Esophagus squamous epithelium (tissue), 5 donors: ENCODE measurements around the gene USF2. TPM values are rescaled to one million over a fixed set of nuclear protein-coding genes. Genes with fewer than 3 reads are reported as not detected.

ENCODE experiments used
- DNase-seq: peaks from one replicate; lab custom pipeline; 2025; lab: John Stamatoyannopoulos, UW
- H3K27ac ChIP-seq, 4 donors: fragments of 200-600 bp; sonication (generic); one replicate each; pipeline ENCODE4 v1.5.1; 2016 to 2019; ENCODE audit warnings: mild to moderate bottlenecking in 1 of 4
- H3K27me3 ChIP-seq, 4 donors: fragments of 200-600 bp; sonication (generic); 1 replicate in 3 of 4; 2 replicates in 1 of 4; pipeline versions ENCODE4 v1.5.1 to v1.6.0; 2017 to 2021; ENCODE audit warnings: antibody characterized with exemption in 1 of 4
- H3K36me3 ChIP-seq, 3 donors: fragments of 200-600 bp; sonication (generic); one replicate each; pipeline ENCODE4 v1.5.1; 2016 to 2019
- H3K4me1 ChIP-seq, 3 donors: fragments of 200-600 bp; sonication (generic); one replicate each; pipeline ENCODE4 v1.5.1; 2017 to 2019
- H3K4me3 ChIP-seq, 4 donors: fragments of 200-600 bp; sonication (generic); 1 replicate in 3 of 4; 2 replicates in 1 of 4; pipeline ENCODE4 v1.5.1; 2016 to 2019; ENCODE audit warnings: mild to moderate bottlenecking in 2 of 4, moderate library complexity in 1 of 4
- H3K9me3 ChIP-seq, 3 donors: fragments of 200-600 bp; sonication (generic); one replicate each; pipeline ENCODE4 v1.5.1; 2016 to 2019
- CTCF ChIP-seq, 6 experiments: fragments of 450-650 bp in 4 of 6; fragments of 200-600 bp in 2 of 6; sonication (generic) in 2 of 6; IDR thresholded peaks; one replicate each; pipeline ENCODE4 v1.5.1; 2016 to 2019; ENCODE audit warnings: antibody characterized with exemption in 6 of 6, mild to moderate bottlenecking in 4 of 6, moderate library complexity in 4 of 6
- POLR2A ChIP-seq, 4 donors: fragments of 450-650 bp; IDR thresholded peaks; one replicate each; pipeline ENCODE4 v1.6.1; 2017; ENCODE audit warnings: antibody characterized with exemption in 4 of 4, mild to moderate bottlenecking in 4 of 4, moderate library complexity in 3 of 4
- WGBS, 2 donors: methylation state at CpG; one replicate each; pipeline ENCODE4 v1.1.5; 2018; 5-methylcytosine and 5-hydroxymethylcytosine counted together
- intact Hi-C: fragments of 100-400 bp; cut with DNase I; formaldehyde crosslinking; loops from one replicate; pipeline ENCODE4 v1.15.0; 2022
- total RNA-seq, 4 donors: library from RNA; depleted of rRNA; stranded (reverse); fragments of >200 nt; gene quantifications; one replicate each; pipeline ENCODE4 v1.1.0, GENCODE V29; 2016
- donor health status: DM: yes; HTN: yes; CAD: no.

USF2 gene
- total RNA-seq, 4 donors from 2014 or later: 56.1 to 79.7 (median 59.0) TPM

DNA sequence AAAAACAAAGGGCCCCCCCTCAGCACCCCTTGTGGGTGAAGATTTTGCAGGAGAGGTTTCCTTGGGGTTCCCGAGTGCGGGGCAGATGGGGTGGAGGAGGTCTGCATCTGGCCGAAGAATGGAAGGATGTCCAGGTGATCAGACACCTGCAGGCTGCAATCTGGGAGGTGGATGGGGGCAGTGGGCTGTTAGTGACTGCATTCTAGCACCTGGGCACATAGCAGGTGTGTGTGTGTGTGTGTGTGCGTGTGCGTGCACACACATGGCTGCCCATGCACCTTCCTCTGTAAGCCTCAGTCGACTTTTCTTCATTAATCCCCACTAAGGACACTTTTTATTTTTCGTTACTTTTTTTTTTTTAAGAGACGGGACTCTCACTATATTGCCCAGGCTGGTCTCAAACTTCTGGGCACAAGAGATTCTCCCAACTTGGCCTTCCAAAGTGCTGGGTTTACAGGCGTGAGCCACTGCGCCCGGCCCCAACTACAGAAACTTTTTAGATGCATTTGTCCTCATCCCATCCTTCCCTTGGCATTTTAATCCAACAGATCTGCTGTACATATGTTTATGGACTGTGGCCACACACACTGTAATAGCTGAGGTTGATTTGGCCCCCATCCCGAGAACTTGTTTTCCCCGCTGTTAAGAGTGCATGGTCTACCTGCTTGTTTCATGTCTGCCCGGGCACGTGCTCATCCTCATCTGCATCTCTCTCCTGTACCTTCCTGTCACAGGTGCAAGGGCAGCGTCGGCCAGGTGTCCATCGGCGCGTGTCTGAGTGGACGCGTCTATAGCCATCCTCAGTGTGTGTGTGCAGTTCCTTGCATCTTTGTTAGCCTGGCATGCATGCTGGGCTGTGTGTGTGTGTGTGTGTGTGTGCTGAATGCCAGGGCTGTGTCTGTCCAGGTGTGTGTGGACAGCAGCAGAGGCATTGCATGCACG lies 23.9 kb downstream of the USF2 start:
- Histone ChIP-seq H3K36me3 (no peaks in the 10 kb centered on the region), H3K9me3 (no peaks in the 10 kb centered on the region), H3K4me1 (peaks cover 0 to 6% (median 0%) of the 10 kb centered on the region in 3 donors), H3K4me3 (no peak overlapping the region), H3K27me3 (peaks cover 0 to 81% (median 2%) of the 10 kb centered on the region in 4 donors), H3K27ac (no peak overlapping the region)
- TF ChIP-seq POLR2A (IDR thresholded peaks at IDR 0.05): no peak
- no peak for TF ChIP-seq CTCF (IDR thresholded peaks at IDR 0.05)
- intact Hi-C loops: no loop called here
- DNase-seq: no peak
- WGBS, 2 donors: 60 to 66% methylated on average over 21 to 22 of the region's 23 CpGs

GRCh38 chr19:35293363-35293739 lies 24.6 kb downstream of the USF2 start:
- intact Hi-C loops: no loop called here
- Histone ChIP-seq H3K27me3 (peaks cover 0 to 79% (median 2%) of the 10 kb centered on the region in 4 donors), H3K4me1 (peaks cover 0 to 6% (median 0%) of the 10 kb centered on the region in 3 donors), H3K27ac (no peak overlapping the region), H3K9me3 (no peaks in the 10 kb centered on the region), H3K36me3 (no peaks in the 10 kb centered on the region), H3K4me3 (no peak overlapping the region)
- TF ChIP-seq POLR2A (IDR thresholded peaks at IDR 0.05) (no peak), CTCF (IDR thresholded peaks at IDR 0.05) (no peak)
- no peak for DNase-seq
- WGBS, 2 donors: 42% methylated on average over 5 of the region's 7 CpGs; no CpG with 5 or more reads in 1 of the 2 donors

GRCh38 chr19:35293808-35294207 lies 25.0 kb downstream of the USF2 start:
- H3K27me3 ChIP-seq: peaks cover 0 to 74% (median 2%) of the 10 kb centered on the region in 4 donors

GRCh38 chr19:35294328-35294727 lies 25.6 kb downstream of the USF2 start:
- 62 to 71% methylated on average over 3 of the region's 3 CpGs for WGBS, 2 donors
- peaks cover 0 to 74% (median 2%) of the 10 kb centered on the region in 4 donors for H3K27me3 ChIP-seq

More at GRCh38 chr19:35293808-35294207, 25.0 kb downstream of the USF2 start:
- DNase-seq: no peak
- Histone ChIP-seq H3K9me3 (no peaks in the 10 kb centered on the region), H3K4me3 (no peak overlapping the region), H3K36me3 (no peaks in the 10 kb centered on the region), H3K4me1 (peaks cover 0 to 6% (median 0%) of the 10 kb centered on the region in 3 donors), H3K27ac (no peak overlapping the region)
- no peak for TF ChIP-seq CTCF (IDR thresholded peaks at IDR 0.05)
- no peak for TF ChIP-seq POLR2A (IDR thresholded peaks at IDR 0.05)
- intact Hi-C loops: no loop called here
- WGBS, 2 donors: 37 to 47% methylated on average over 6 to 14 of the region's 17 CpGs

More at GRCh38 chr19:35294328-35294727, 25.6 kb downstream of the USF2 start:
- H3K4me1 ChIP-seq: peaks cover 0 to 6% (median 0%) of the 10 kb centered on the region in 3 donors
- no peaks in the 10 kb centered on the region for H3K9me3 ChIP-seq
- TF ChIP-seq POLR2A (IDR thresholded peaks at IDR 0.05): no peak
- no peak for TF ChIP-seq CTCF (IDR thresholded peaks at IDR 0.05)
- H3K36me3 ChIP-seq: no peaks in the 10 kb centered on the region
- H3K27ac ChIP-seq: no peak overlapping the region
- H3K4me3 ChIP-seq: no peak overlapping the region
- intact Hi-C loops: no loop called here
- no peak for DNase-seq
